CD4-positive, alpha-beta T cell treated with Interleukin-12 subunit alpha and Interleukin-12 subunit beta, for 1 hour (primary cell): ENCODE results near the gene SH3D19.
A peak's percentile ranks its signal among the peaks of the same experiment; 100 is the strongest.
"Not testable (repeated sequence)": the region's sequence is repeated elsewhere in the genome, so short reads cannot be mapped to it uniquely, and the experiment has no call there.

ENCODE experiments used
- DNase-seq: peaks from one replicate; pipeline ENCODE4 v3.0.0-alpha.2; 2020

The SH3D19 gene

GRCh38 chr4:151147000-151147399, 178.4 kb downstream of the SH3D19 start:
- no peak for DNase-seq

- DNase-seq = no peak
Observed at GRCh38 chr4:151144329-151145072, 180.9 kb downstream of the SH3D19 start.

DNA sequence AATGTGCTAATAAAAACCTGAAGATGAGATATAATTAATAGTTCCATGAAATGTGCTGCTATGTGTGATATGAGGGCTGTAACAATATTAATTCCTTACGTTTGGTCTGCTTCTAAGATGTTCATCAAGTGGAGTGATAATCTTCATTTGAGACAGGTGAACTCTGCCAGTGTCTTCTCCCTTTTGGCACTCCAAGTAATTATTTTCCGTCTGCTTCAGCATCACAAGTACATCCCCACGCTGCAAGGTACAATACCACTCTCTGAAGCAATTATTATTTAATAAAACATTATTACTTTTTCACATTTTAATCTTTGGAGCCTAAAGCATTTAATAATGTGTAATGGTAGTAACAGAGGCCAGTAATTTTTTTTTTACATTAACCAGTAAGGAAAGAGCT, 181.6 kb downstream of the SH3D19 start:
- no peak for DNase-seq

DNA sequence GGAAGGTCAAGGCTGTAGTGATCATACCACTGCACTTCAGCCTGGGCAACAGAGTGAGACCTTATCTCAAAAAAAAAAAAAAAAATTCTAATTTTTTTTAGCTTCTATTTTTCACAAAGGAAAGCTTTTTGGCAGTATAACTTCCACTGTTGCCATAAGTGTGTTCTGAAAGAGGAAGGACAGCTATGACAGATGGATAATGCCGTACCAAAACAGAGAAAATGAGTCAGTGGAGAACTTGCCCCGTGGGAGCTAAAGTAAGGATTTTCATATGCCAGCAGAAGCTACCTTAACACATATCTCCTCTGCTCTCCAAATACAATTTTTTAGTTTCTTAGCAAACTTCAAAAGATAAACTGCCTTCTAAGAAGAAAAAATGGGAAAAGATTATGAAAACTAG, 182.2 kb downstream of the SH3D19 start:
- DNase-seq = no peak

- no peak for DNase-seq
Observed at GRCh38 chr4:151142758-151143157, 182.6 kb downstream of the SH3D19 start.

GRCh38 chr4:151139814-151140213, 185.6 kb downstream of the SH3D19 start:
- DNase-seq = no peak

- not testable (repeated sequence) for DNase-seq
Observed at GRCh38 chr4:151136048-151136447, 189.4 kb downstream of the SH3D19 start.

DNA sequence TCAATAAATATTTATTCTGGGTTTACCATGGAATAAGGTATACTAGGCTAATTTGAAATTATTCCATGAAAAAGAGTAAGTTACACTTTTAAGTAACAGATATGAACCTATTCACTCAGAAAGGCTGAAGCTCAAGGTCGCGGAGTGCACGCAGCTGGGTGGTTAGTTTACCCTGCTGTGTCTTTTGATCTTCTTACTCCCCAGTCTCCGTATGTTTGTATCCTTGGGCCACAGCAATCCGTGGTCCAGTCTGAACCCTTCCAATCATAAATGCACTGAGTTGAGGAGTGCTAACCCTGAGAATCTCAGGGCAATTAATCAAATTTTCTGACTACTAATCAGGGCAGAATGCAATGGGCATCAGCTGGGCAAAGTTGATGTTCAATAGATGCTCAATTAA, 192.1 kb downstream of the SH3D19 start:
- DNase-seq = no peak

DNA sequence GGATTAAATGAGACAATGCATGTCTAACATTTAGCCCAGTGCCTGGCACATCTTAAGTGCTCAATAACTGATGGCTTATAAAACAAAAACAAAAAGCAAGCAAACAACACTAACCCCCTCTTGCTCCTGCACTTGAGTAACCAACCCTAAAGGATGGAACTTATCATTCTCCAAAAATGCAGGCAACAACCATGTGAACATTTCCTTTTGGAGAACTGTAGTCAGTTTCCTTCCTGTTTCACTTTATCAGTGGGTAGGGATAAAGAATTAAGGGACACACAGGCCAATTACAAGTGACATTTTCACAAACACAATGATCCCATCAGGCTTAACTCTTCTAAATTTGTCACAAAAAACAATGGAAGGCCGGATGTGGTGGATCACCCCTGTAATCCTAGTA, 195.6 kb downstream of the SH3D19 start:
- no peak for DNase-seq

GRCh38 chr4:151117371-151117962, 207.9 kb downstream of the SH3D19 start:
- DNase-seq = peak; percentile 62

- no peak for DNase-seq
Observed at GRCh38 chr4:151114986-151115385, 210.4 kb downstream of the SH3D19 start.

DNA sequence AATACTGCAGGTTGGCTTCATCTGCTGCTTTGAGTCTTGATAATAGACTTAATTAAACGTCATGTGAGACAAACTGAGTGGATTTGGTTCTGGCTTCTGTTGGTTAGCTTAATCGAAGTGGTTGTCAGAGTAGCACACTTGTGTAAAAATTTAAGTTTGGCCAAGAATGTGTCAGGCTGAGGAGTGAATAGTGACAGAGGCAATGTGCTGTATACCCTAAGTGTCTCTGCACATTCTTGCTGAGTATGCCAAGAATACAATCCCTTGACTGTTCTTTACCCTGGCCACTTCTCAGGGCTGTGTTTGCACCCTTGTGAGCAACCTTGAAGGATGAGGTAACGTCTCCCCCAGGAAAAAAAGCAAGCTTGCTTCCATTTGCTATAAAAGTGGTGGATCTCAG, 211.1 kb downstream of the SH3D19 start:
- no peak for DNase-seq

- DNase-seq = no peak
Observed at GRCh38 chr4:151110236-151110635, 215.2 kb downstream of the SH3D19 start.

DNA sequence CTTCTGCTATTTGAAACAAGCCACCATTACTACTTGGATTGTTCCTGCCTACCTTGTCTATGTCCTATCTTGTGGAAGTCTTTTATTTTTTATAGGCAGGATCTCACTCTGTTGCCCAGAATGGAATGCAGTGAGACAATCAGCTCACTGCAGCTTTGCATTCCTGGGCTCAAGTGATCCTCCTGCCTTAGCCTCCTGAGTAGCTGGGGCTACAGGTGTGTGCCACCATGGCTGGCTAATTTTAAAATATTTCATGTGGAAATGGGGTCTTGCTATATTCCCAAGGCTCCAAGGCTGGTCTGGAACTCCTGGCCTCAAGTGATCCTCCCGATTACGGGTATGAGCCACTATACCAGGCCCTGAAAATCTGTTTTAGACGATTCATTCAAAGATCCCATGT, 218.3 kb downstream of the SH3D19 start:
- DNase-seq = no peak

GRCh38 chr4:151105454-151106032, 219.9 kb downstream of the SH3D19 start:
- DNase-seq = no peak

GRCh38 chr4:151104621-151105020, 220.8 kb downstream of the SH3D19 start:
- no peak for DNase-seq

GRCh38 chr4:151103758-151104157, 221.6 kb downstream of the SH3D19 start:
- DNase-seq = no peak

GRCh38 chr4:151100531-151100930, 224.9 kb downstream of the SH3D19 start:
- DNase-seq = no peak

DNA sequence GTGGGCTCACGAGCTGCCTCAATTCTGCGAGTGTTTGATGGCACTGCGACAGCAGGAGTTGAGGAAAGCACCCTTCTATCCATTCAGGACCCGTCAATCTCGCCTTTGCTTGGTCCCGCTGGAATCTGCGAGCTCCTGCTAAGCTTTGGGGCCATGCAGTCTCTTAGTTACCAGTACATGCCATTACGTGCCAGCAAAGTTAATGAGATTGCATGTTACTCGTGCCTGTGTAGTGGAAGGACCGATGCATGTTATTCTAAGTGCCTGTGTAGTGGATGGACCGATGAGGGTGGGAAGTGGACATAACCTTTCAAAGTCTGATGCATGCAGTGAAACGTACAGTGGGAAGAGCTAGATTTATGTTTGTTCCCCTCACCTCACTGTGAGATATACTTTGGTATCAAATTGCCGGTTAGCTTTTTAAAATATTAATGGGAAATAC, 225.4 kb downstream of the SH3D19 start:
- no peak for DNase-seq

GRCh38 chr4:151099229-151099975, 226.0 kb downstream of the SH3D19 start, which contains the start of gene RPS3A:
RPS3A (plus strand) TSS chr4:151099628; CDS start chr4:151099653, 25 bp downstream.
- peak; percentile 99 for DNase-seq

DNA sequence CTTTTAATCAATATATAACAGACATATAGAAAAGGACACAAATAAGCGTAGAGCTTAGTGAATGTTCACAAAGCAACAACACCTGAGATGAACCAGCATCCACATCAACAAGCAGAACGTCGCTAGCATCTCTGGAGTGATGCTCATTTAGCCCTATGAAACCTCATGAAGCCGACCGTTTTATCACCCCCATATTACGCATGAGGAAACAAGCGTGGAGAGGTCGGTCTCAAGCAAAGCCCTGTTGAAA, 226.5 kb downstream of the SH3D19 start:
- no peak for DNase-seq

GRCh38 chr4:151097759-151098158, 227.6 kb downstream of the SH3D19 start:
- DNase-seq = no peak

GRCh38 chr4:151095142-151095541, 230.3 kb downstream of the SH3D19 start:
- DNase-seq = no peak

GRCh38 chr4:151094290-151094751, 231.1 kb downstream of the SH3D19 start:
- DNase-seq = no peak
